ENCODE data around the gene SULT2B1.

SULT2B1 gene

DNA sequence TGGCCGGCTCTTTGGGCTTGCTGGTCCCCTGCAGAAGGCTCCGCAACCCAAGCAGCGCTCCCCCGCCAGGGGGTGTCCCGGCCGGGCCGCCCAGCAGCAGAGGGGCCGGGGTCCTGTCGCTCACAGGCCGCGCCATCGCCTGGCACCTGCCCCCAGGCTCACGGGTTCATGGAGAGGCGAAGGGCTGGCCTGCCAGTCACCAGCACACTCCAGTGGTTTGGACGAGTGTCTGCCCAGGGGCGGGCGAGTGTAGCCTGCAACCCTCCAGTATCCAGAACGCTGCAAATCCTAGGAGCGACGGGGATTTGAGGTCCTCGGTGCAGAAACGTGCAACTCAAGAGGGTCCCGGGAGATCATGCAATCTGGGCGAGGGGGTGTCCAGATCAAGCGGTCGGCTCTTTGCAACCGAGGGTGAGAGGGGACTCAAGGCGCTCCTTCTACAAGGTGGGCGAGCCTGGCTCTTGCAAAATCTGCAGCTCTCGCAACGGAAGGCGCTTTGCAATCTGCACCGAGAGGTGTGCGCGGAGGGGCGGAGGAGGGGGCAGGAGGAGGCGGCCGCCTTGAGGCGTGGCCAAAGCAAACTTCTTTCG is 85.0 kb downstream of the SULT2B1 start, which contains the start of gene DBP:
Gene DBP (minus strand): TSS at position 521 of the 590 bp plus-strand sequence. CDS start 385 bp downstream, at position 136.
- peak within 1 kb of the TSS; percentile 61 for H3K4me3 ChIP-seq (ENCODE audit: low read depth, low read length)
- DNase-seq (ENCODE audit: low read depth): no peak
- TF ChIP-seq, protein P1, sequence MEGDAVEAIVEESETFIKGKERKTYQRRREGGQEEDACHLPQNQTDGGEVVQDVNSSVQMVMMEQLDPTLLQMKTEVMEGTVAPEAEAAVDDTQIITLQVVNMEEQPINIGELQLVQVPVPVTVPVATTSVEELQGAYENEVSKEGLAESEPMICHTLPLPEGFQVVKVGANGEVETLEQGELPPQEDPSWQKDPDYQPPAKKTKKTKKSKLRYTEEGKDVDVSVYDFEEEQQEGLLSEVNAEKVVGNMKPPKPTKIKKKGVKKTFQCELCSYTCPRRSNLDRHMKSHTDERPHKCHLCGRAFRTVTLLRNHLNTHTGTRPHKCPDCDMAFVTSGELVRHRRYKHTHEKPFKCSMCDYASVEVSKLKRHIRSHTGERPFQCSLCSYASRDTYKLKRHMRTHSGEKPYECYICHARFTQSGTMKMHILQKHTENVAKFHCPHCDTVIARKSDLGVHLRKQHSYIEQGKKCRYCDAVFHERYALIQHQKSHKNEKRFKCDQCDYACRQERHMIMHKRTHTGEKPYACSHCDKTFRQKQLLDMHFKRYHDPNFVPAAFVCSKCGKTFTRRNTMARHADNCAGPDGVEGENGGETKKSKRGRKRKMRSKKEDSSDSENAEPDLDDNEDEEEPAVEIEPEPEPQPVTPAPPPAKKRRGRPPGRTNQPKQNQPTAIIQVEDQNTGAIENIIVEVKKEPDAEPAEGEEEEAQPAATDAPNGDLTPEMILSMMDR (conservative IDR thresholded peaks at IDR 0.05; ENCODE audit: low read depth, low read length): peak; percentile 6

- TF ChIP-seq, protein P1 (conservative IDR thresholded peaks at IDR 0.05; ENCODE audit: low read depth, low read length): no peak
- peak; percentile 100 for DNase-seq (ENCODE audit: low read depth)
- H3K4me3 ChIP-seq (ENCODE audit: low read depth, low read length): peak overlapping the region; percentile 61
These were observed 85.5 kb downstream of the SULT2B1 start for GRCh38 chr19:48637449-48637947.

DNA sequence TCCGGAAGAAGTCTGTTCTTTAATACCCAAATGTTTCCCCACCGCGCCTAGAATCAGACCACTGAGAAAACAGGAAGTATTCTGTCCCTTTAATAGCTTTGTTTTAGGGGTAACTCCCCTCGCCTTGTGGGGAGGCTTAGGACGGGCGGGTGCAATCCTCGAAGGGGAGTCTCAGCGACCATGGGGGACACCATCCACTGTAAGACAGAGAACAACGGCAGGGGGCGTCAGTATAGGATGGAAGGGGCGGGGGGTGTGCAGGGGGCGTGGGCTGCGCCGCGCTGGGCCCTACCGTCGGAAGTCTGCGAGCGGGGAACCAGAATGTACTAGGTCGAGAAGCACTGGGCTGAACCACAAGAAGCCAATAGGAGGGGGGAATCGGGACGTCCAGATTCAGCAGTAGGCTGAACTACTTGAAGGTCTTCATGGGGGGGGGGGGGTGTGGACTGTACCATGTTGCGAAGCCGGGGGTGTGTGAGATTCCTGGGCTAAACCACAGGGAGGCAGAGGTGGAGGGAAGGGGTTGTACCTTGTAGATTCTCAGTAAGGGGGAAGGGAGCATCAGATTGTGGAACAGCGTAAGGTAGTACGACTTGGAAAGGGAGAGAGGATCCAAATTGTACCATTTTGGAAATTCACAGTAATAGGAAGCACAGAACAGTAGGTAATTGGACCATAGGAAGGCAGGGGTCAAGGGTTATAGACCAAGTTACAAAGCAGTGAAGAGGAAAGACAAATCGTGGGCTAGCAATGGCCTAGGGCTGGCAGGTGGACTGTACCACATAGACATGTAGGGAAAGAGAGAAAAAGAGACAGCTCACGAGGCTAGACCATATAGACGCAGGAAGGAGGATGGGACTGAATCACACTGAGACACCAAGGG is 86.2 kb downstream of the SULT2B1 start:
- TF ChIP-seq, protein P1 (conservative IDR thresholded peaks at IDR 0.05; ENCODE audit: low read depth, low read length): peak; percentile 31
- DNase-seq (ENCODE audit: low read depth): peak; percentile 99
- H3K4me3 ChIP-seq (ENCODE audit: low read depth, low read length): peak overlapping the region; percentile 61

DNA sequence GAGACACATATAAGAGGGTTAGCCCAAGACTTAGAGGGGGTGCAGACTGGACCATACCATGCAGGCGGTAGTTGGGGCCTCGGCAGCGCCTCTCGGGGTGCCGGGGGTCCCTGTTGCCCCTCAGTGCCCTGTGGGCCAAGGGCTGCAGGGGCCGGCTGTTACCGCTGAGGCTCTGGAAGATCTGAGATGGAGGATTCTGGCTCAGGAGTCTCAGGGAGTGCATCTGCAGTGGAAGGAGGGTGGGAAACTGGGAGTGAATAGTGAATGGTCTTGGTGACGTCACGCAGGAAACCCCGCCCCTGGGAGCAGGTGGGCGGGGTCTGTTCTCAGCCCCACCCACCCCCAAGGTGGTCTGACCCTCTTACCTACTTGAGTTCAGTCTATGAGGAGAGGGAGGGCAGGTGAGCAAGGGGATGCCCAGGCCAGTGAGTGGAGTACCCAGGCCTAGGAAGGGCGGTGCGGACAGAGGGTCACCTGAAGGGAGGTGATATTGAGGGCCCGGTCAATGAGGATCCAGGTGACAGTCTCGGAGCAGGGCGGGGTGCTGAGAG is 86.9 kb downstream of the SULT2B1 start:
- DNase-seq (ENCODE audit: low read depth): no peak
- TF ChIP-seq, protein P1 (conservative IDR thresholded peaks at IDR 0.05; ENCODE audit: low read depth, low read length): no peak
- H3K4me3 ChIP-seq (ENCODE audit: low read depth, low read length): no peak overlapping the region

GRCh38 chr19:48639483-48640375 is 87.8 kb downstream of the SULT2B1 start:
- H3K4me3 ChIP-seq (ENCODE audit: low read depth, low read length): no peak overlapping the region
- DNase-seq (ENCODE audit: low read depth): no peak
- TF ChIP-seq, protein P1 (conservative IDR thresholded peaks at IDR 0.05; ENCODE audit: low read depth, low read length): no peak

GRCh38 chr19:48641850-48642249 is 89.9 kb downstream of the SULT2B1 start:
- TF ChIP-seq, protein P1 (conservative IDR thresholded peaks at IDR 0.05; ENCODE audit: low read depth, low read length): no peak

More at GRCh38 chr19:48641850-48642249, 89.9 kb downstream of the SULT2B1 start:
- H3K4me3 ChIP-seq (ENCODE audit: low read depth, low read length): no peak overlapping the region
- DNase-seq (ENCODE audit: low read depth): no peak

Measured in choroid plexus epithelial cell (primary cell).